Uterus (tissue), 4 donors: ENCODE results near the gene MFRP. TPM values are rescaled to one million over a fixed set of nuclear protein-coding genes. Genes with fewer than 3 reads are reported as not detected.

ENCODE experiments used
- DNase-seq, 2 donors: peaks; one replicate each; pipeline ENCODE4 v3.0.0-alpha.2; 2019 to 2020
- H3K27ac ChIP-seq, 2 donors: fragments of 200-600 bp; sonication (generic); 1 replicate in 1 of 2; 2 replicates in 1 of 2; pipeline ENCODE4 v1.5.1; 2016 to 2018
- H3K27me3 ChIP-seq, 2 donors: fragments of 200-600 bp; sonication (generic); one replicate each; pipeline ENCODE4 v1.5.1; 2018 to 2019; ENCODE audit warnings: control low read depth in 1 of 2
- H3K36me3 ChIP-seq, 2 donors: fragments of 200-600 bp; sonication (generic); one replicate each; pipeline ENCODE4 v1.5.1; 2019; ENCODE audit warnings: control low read depth in 1 of 2
- H3K4me1 ChIP-seq, 2 donors: fragments of 200-600 bp; sonication (generic); one replicate each; pipeline ENCODE4 v1.5.1; 2018 to 2019; ENCODE audit warnings: control low read depth in 1 of 2
- H3K4me3 ChIP-seq, 2 donors: fragments of 200-600 bp; sonication (generic); 1 replicate in 1 of 2; 2 replicates in 1 of 2; pipeline ENCODE4 v1.5.1; 2018 to 2019; ENCODE audit warnings: mild to moderate bottlenecking in 1 of 2
- H3K9me3 ChIP-seq, 2 donors: fragments of 200-600 bp; sonication (generic); one replicate each; pipeline ENCODE4 v1.5.1; 2019; ENCODE audit warnings: control low read depth in 1 of 2
- POLR2A ChIP-seq, 2 donors: fragments of 450-650 bp; IDR thresholded peaks; one replicate each; pipeline ENCODE4 v1.6.1; 2016; ENCODE audit warnings: antibody characterized with exemption in 2 of 2, mild to moderate bottlenecking in 1 of 2, moderate library complexity in 1 of 2
- intact Hi-C: fragments of 100-400 bp; cut with DNase I; formaldehyde crosslinking; loops from one replicate; pipeline ENCODE4 v1.15.1; 2023; ENCODE audit warnings: low total_unique reads
- total RNA-seq, 4 donors: library from RNA; depleted of rRNA in 3 of 4; stranded (reverse); fragments of >200 nt in 3 of 4; gene quantifications; one replicate each; pipeline versions ENCODE4 v1.1.0 to v1.2.4, GENCODE V29; 2014 to 2023
- TF ChIP-seq, protein P1 (sequence below), 4 experiments: fragments of 200-600 bp in 2 of 4; fragments of 450-650 bp in 2 of 4; sonication (generic) in 2 of 4; IDR thresholded peaks; one replicate each; pipeline ENCODE4 v1.5.1; 2016 to 2019; ENCODE audit warnings: antibody characterized with exemption in 4 of 4, mild to moderate bottlenecking in 2 of 4, moderate library complexity in 1 of 4
- donor health status: DM: yes; HTN: yes; CAD: no.

MFRP gene
- total RNA-seq, 4 donors from 2014 or later, result 0.07 to 0.26 TPM; not detected in 2

DNA sequence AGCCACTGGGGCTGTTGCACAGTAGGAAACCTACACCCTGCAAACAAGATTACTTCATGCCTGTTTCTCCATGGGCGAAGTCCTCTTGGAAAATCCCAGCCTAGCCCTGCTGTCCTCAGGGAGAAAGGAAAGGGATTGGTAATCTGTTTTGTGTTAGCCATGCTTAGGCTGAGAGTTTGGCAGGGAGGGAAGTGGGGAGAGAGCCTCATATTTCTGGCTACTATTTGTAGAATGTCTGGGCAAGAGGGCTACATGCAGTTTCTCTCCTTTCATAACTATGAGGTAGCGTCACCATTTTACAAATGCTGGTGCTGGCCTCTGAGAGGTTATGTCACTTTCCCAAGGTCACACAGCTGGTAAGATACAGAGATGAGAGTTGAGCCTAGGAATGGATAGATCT lies 737 bp upstream of the MFRP start:
- no peaks in the 10 kb centered on the region for H3K9me3 ChIP-seq
- intact Hi-C loops, result no loop called here
- no peaks in the 10 kb centered on the region for H3K27me3 ChIP-seq
- TF ChIP-seq POLR2A (IDR thresholded peaks at IDR 0.05), result no peak
- TF ChIP-seq, protein P1, sequence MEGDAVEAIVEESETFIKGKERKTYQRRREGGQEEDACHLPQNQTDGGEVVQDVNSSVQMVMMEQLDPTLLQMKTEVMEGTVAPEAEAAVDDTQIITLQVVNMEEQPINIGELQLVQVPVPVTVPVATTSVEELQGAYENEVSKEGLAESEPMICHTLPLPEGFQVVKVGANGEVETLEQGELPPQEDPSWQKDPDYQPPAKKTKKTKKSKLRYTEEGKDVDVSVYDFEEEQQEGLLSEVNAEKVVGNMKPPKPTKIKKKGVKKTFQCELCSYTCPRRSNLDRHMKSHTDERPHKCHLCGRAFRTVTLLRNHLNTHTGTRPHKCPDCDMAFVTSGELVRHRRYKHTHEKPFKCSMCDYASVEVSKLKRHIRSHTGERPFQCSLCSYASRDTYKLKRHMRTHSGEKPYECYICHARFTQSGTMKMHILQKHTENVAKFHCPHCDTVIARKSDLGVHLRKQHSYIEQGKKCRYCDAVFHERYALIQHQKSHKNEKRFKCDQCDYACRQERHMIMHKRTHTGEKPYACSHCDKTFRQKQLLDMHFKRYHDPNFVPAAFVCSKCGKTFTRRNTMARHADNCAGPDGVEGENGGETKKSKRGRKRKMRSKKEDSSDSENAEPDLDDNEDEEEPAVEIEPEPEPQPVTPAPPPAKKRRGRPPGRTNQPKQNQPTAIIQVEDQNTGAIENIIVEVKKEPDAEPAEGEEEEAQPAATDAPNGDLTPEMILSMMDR (IDR thresholded peaks at IDR 0.05), result no peak
- no peaks in the 10 kb centered on the region for H3K4me1 ChIP-seq
- no peaks in the 10 kb centered on the region for H3K36me3 ChIP-seq
- H3K27ac ChIP-seq, result no peak overlapping the region
- H3K4me3 ChIP-seq, result no peak overlapping the region
- DNase-seq, result no peak

GRCh38 chr11:119345685-119346084 lies 820 bp downstream of the MFRP start:
- TF ChIP-seq, protein P1 (IDR thresholded peaks at IDR 0.05), result no peak
- no peak for TF ChIP-seq POLR2A (IDR thresholded peaks at IDR 0.05)
- no peak overlapping the region for H3K4me3 ChIP-seq
- no peak overlapping the region for H3K27ac ChIP-seq
- no peak for DNase-seq
- peaks cover 0 to 4% of the 10 kb centered on the region in 2 donors for H3K4me1 ChIP-seq
- intact Hi-C loops, result no loop called here
- H3K36me3 ChIP-seq, result no peaks in the 10 kb centered on the region
- no peaks in the 10 kb centered on the region for H3K9me3 ChIP-seq
- H3K27me3 ChIP-seq, result no peaks in the 10 kb centered on the region

- TF ChIP-seq POLR2A (IDR thresholded peaks at IDR 0.05), result no peak
- Histone ChIP-seq H3K27ac (no peak overlapping the region), H3K27me3 (no peaks in the 10 kb centered on the region), H3K36me3 (no peaks in the 10 kb centered on the region), H3K4me1 (peaks cover 0 to 4% of the 10 kb centered on the region in 2 donors), H3K4me3 (no peak overlapping the region), H3K9me3 (no peaks in the 10 kb centered on the region)
- intact Hi-C loops, result no loop called here
- no peak for DNase-seq
Observed at GRCh38 chr11:119344291-119345010, 2.1 kb downstream of the MFRP start.

GRCh38 chr11:119343726-119344125 lies 2.8 kb downstream of the MFRP start:
- no peaks in the 10 kb centered on the region for H3K36me3 ChIP-seq
- no peak for TF ChIP-seq POLR2A (IDR thresholded peaks at IDR 0.05)
- TF ChIP-seq, protein P1 (IDR thresholded peaks at IDR 0.05), result no peak
- no peaks in the 10 kb centered on the region for H3K27me3 ChIP-seq
- intact Hi-C loops, result no loop called here
- no peaks in the 10 kb centered on the region for H3K9me3 ChIP-seq
- no peak for DNase-seq
- no peak overlapping the region for H3K4me3 ChIP-seq
- no peak overlapping the region for H3K27ac ChIP-seq
- H3K4me1 ChIP-seq, result peaks cover 0 to 4% of the 10 kb centered on the region in 2 donors

- DNase-seq, result no peak
Observed at GRCh38 chr11:119342362-119343130, 4.0 kb downstream of the MFRP start.

More at GRCh38 chr11:119342362-119343130, 4.0 kb downstream of the MFRP start:
- no peaks in the 10 kb centered on the region for H3K27me3 ChIP-seq
- peaks cover 0 to 8% of the 10 kb centered on the region in 2 donors for H3K4me1 ChIP-seq
- no peaks in the 10 kb centered on the region for H3K9me3 ChIP-seq
- intact Hi-C loops, result no loop called here
- no peak overlapping the region for H3K4me3 ChIP-seq
- no peaks in the 10 kb centered on the region for H3K36me3 ChIP-seq
- TF ChIP-seq, protein P1 (IDR thresholded peaks at IDR 0.05), result no peak
- TF ChIP-seq POLR2A (IDR thresholded peaks at IDR 0.05), result no peak
- H3K27ac ChIP-seq, result no peak overlapping the region
